HCT116 (cell line): ENCODE measurements around the gene FGF14.

Experiments
- EZH2 ChIP-seq: fragments of 200-600 bp; sonication (generic); IDR thresholded peaks from 2 replicates; pipeline ENCODE4 v1.6.1; 2017; ENCODE audit warnings: antibody characterized with exemption, mixed run types
- EZH2phosphoT487 ChIP-seq: fragments of 200-600 bp; IDR thresholded peaks from 2 replicates; pipeline ENCODE4 v1.6.1; 2018; ENCODE audit warnings: antibody characterized with exemption, borderline replicate concordance
- POLR2A ChIP-seq: IDR thresholded peaks from 2 replicates; pipeline ENCODE4 v1.7.0; 2011; ENCODE audit warnings: borderline replicate concordance; ENCODE audit not compliant: insufficient read depth, insufficient read length; ENCODE audit errors: extremely low read depth
- POLR2AphosphoS5 ChIP-seq: IDR thresholded peaks from 2 replicates; pipeline ENCODE4 v1.6.1; 2011; ENCODE audit warnings: mild to moderate bottlenecking, low read depth, low read length, moderate library complexity
- RAD21 ChIP-seq: IDR thresholded peaks from 2 replicates; pipeline ENCODE4 v1.6.1; 2012; ENCODE audit warnings: low read depth, mild to moderate bottlenecking
- SIN3A ChIP-seq: IDR thresholded peaks from 2 replicates; pipeline ENCODE4 v1.6.1; 2012; ENCODE audit warnings: low read depth
- SRF ChIP-seq: IDR thresholded peaks from 2 replicates; pipeline ENCODE4 v1.6.1; 2012; ENCODE audit warnings: low read depth
- ZFX ChIP-seq: fragments of 450-650 bp; IDR thresholded peaks from 2 replicates; pipeline ENCODE4 v1.6.1; 2017
- TF ChIP-seq, protein P1 (sequence below), 3 experiments: fragments of 200-600 bp in 1 of 3; sonication (generic) in 1 of 3; IDR thresholded peaks in 2 of 3; conservative IDR thresholded peaks in 1 of 3; 2 replicates each; pipeline ENCODE4 v1.5.1; 2012 to 2017; ENCODE audit warnings: low read depth in 2 of 3, low read length in 2 of 3, antibody characterized with exemption in 1 of 3, borderline replicate concordance in 1 of 3, control low read depth in 1 of 3, mild to moderate bottlenecking in 1 of 3, mixed read lengths in 1 of 3, mixed run types in 1 of 3, moderate library complexity in 1 of 3; ENCODE audit not compliant: insufficient read depth in 1 of 3
- TF ChIP-seq, protein P2 (sequence below): IDR thresholded peaks from 2 replicates; pipeline ENCODE4 v1.6.1; 2012
- TF ChIP-seq, protein P3 (sequence below): IDR thresholded peaks from 2 replicates; pipeline ENCODE4 v1.6.1; 2011; ENCODE audit warnings: mild to moderate bottlenecking, low read length, moderate library complexity; ENCODE audit not compliant: insufficient replicate concordance; ENCODE audit errors: extremely low read depth

DNA sequence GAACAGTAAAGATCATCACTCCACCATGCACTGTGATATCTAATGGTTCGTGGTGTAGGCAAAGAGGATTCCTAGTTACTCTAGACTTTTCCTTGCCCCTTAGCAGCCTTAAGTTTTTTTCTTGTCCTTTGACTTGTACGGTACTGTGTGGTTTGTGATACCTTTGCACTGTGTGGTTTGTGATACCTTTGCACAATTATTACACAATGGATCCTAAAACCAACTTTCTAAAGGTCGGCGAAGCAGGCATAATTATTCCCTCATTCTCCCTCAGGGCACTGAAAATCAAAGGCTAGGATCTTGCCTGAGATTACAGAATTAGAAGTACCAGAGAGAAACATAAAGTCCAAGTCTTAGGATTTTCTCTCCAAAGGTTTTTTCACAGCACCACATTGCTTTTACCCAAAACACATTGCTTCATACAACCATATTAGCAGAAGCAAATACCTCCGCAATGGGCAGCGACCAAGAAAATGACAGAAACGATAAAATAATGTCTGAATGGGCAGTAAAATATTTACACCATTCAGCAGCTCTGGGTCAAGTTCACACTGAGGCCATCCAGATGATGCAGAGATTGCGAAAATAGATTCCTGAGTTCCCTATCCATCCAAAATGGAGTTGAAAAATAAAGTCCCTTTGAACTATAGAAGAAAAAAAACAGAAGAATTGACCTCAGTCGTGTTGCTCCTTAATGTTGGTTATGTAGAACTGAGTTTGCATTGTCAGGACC lies 106.4 kb downstream of the FGF14 start:
- TF ChIP-seq, protein P1, sequence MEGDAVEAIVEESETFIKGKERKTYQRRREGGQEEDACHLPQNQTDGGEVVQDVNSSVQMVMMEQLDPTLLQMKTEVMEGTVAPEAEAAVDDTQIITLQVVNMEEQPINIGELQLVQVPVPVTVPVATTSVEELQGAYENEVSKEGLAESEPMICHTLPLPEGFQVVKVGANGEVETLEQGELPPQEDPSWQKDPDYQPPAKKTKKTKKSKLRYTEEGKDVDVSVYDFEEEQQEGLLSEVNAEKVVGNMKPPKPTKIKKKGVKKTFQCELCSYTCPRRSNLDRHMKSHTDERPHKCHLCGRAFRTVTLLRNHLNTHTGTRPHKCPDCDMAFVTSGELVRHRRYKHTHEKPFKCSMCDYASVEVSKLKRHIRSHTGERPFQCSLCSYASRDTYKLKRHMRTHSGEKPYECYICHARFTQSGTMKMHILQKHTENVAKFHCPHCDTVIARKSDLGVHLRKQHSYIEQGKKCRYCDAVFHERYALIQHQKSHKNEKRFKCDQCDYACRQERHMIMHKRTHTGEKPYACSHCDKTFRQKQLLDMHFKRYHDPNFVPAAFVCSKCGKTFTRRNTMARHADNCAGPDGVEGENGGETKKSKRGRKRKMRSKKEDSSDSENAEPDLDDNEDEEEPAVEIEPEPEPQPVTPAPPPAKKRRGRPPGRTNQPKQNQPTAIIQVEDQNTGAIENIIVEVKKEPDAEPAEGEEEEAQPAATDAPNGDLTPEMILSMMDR (IDR thresholded peaks at IDR 0.05 in 2 of 3, conservative IDR thresholded peaks at IDR 0.05 in 1 of 3; ENCODE audit: borderline replicate concordance in 1 of 3, insufficient read depth in 1 of 3, low read depth in 2 of 3, low read length in 2 of 3): no peak
- no peak for TF ChIP-seq RAD21
- no peak for TF ChIP-seq POLR2A
- no peak for TF ChIP-seq EZH2
- no peak for TF ChIP-seq SIN3A
- no peak for TF ChIP-seq ZFX
- TF ChIP-seq EZH2phosphoT487: no peak
- TF ChIP-seq POLR2AphosphoS5: no peak
- TF ChIP-seq, protein P2, sequence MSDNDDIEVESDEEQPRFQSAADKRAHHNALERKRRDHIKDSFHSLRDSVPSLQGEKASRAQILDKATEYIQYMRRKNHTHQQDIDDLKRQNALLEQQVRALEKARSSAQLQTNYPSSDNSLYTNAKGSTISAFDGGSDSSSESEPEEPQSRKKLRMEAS: no peak
- no peak for TF ChIP-seq SRF
- TF ChIP-seq, protein P3, sequence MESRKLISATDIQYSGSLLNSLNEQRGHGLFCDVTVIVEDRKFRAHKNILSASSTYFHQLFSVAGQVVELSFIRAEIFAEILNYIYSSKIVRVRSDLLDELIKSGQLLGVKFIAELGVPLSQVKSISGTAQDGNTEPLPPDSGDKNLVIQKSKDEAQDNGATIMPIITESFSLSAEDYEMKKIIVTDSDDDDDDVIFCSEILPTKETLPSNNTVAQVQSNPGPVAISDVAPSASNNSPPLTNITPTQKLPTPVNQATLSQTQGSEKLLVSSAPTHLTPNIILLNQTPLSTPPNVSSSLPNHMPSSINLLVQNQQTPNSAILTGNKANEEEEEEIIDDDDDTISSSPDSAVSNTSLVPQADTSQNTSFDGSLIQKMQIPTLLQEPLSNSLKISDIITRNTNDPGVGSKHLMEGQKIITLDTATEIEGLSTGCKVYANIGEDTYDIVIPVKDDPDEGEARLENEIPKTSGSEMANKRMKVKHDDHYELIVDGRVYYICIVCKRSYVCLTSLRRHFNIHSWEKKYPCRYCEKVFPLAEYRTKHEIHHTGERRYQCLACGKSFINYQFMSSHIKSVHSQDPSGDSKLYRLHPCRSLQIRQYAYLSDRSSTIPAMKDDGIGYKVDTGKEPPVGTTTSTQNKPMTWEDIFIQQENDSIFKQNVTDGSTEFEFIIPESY: no peak
